Rectal smooth muscle tissue (tissue), 1 donor: ENCODE measurements around the gene HRG.

Experiments
- H3K27ac ChIP-seq: one replicate; pipeline ENCODE4 v1.7.0; 2013; ENCODE audit warnings: low read depth, low read length, inconsistent platforms
- H3K27me3 ChIP-seq: one replicate; pipeline ENCODE4 v1.7.0; 2013; ENCODE audit warnings: low read length; ENCODE audit not compliant: control insufficient read depth, insufficient read depth
- H3K36me3 ChIP-seq: one replicate; pipeline ENCODE4 v1.7.0; 2013; ENCODE audit warnings: low read length; ENCODE audit not compliant: control insufficient read depth, insufficient read depth
- H3K4me1 ChIP-seq: one replicate; pipeline ENCODE4 v1.7.0; 2013; ENCODE audit warnings: low read length; ENCODE audit not compliant: control insufficient read depth, insufficient read depth
- H3K4me3 ChIP-seq: one replicate; pipeline ENCODE4 v1.7.0; 2013; ENCODE audit warnings: low read length
- H3K9ac ChIP-seq: one replicate; pipeline ENCODE4 v1.7.0; 2013; ENCODE audit warnings: low read length

HRG gene

DNA sequence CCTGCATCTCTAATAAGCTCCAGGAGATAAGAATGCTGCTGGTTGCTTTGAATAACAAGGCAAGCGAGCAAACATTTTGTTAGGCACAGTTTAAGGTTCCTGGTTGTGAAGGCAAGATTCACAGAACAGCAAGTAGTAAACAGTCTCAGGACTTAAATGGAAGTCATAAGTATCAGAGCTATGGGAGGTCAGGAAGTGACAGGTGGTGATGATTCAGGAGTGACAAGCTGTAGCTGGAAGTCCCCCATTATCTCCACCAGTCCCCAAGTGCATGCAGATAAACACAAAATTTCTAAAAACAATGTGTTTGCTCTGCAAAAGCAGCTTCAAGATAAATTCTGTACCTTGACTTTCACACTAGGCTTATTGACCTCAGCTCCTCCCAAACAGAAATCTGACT, 22.3 kb upstream of the HRG start:
- H3K4me3 ChIP-seq: no peak overlapping the region
- H3K27me3 ChIP-seq: peaks cover 3% of the 10 kb centered on the region
- no peaks in the 10 kb centered on the region for H3K4me1 ChIP-seq
- H3K9ac ChIP-seq: no peak overlapping the region
- no peak overlapping the region for H3K27ac ChIP-seq
- H3K36me3 ChIP-seq: no peaks in the 10 kb centered on the region

GRCh38 chr3:186644683-186645082, 21.1 kb upstream of the HRG start:
- H3K4me1 ChIP-seq: no peaks in the 10 kb centered on the region
- no peaks in the 10 kb centered on the region for H3K36me3 ChIP-seq
- no peak overlapping the region for H3K4me3 ChIP-seq
- no peak overlapping the region for H3K27ac ChIP-seq
- H3K9ac ChIP-seq: no peak overlapping the region
- H3K27me3 ChIP-seq: no peaks in the 10 kb centered on the region

- Histone ChIP-seq H3K36me3 (no peaks in the 10 kb centered on the region), H3K27ac (no peak overlapping the region), H3K9ac (no peak overlapping the region), H3K4me3 (no peak overlapping the region), H3K4me1 (no peaks in the 10 kb centered on the region), H3K27me3 (no peaks in the 10 kb centered on the region)
These were observed 19.7 kb upstream of the HRG start for GRCh38 chr3:186646106-186646505.

DNA sequence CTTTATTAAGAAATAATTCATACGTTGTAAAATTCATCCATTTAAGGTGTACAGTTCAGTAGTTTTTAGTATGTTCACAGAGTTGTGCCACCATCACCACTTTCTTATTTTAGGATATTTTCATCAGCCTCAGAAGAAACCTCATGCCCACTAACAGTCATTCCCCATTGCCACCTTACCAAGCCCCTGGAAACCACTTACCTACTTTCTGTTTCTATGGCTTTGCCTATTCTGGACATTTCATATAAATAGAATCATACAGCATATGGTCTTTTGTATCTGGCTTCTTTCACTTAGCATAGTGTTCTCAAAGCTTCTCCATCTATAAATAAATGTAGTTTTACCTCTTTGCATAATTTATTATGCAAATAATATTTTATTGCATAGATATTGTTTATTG, 19.0 kb upstream of the HRG start:
- no peak overlapping the region for H3K4me3 ChIP-seq
- no peaks in the 10 kb centered on the region for H3K36me3 ChIP-seq
- H3K27me3 ChIP-seq: no peaks in the 10 kb centered on the region
- no peaks in the 10 kb centered on the region for H3K4me1 ChIP-seq
- no peak overlapping the region for H3K27ac ChIP-seq
- no peak overlapping the region for H3K9ac ChIP-seq

DNA sequence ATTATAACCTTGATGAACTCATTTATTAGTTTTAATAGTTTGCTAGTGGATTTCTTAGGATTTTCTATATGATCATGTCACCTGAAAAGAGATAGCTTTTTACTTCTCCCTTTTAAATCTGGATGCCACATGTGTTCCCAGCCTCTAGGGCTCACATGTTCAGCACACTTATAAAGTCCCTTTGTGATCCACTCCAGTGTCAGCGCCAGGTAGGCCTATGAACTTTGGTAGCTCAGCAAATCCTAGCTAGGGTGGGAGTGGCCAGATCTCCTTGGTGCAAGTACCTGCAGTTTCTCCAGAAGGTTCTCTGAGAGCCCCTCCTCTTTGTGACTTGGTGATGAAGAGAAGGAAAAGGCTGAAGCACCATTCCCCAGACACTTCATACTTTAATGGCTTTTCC, 17.0 kb upstream of the HRG start:
- Histone ChIP-seq H3K27ac (no peak overlapping the region), H3K9ac (no peak overlapping the region), H3K27me3 (no peaks in the 10 kb centered on the region), H3K4me3 (no peak overlapping the region), H3K36me3 (no peaks in the 10 kb centered on the region), H3K4me1 (no peaks in the 10 kb centered on the region)

- Histone ChIP-seq H3K9ac (no peak overlapping the region), H3K27ac (no peak overlapping the region), H3K27me3 (no peaks in the 10 kb centered on the region), H3K4me1 (no peaks in the 10 kb centered on the region), H3K4me3 (no peak overlapping the region), H3K36me3 (no peaks in the 10 kb centered on the region)
These were observed 14.1 kb upstream of the HRG start for GRCh38 chr3:186651678-186652215.

- H3K4me3 ChIP-seq: no peak overlapping the region
- H3K4me1 ChIP-seq: no peaks in the 10 kb centered on the region
- no peaks in the 10 kb centered on the region for H3K36me3 ChIP-seq
- H3K9ac ChIP-seq: no peak overlapping the region
- no peak overlapping the region for H3K27ac ChIP-seq
- H3K27me3 ChIP-seq: no peaks in the 10 kb centered on the region
These were observed 12.6 kb upstream of the HRG start for GRCh38 chr3:186653080-186653707.

DNA sequence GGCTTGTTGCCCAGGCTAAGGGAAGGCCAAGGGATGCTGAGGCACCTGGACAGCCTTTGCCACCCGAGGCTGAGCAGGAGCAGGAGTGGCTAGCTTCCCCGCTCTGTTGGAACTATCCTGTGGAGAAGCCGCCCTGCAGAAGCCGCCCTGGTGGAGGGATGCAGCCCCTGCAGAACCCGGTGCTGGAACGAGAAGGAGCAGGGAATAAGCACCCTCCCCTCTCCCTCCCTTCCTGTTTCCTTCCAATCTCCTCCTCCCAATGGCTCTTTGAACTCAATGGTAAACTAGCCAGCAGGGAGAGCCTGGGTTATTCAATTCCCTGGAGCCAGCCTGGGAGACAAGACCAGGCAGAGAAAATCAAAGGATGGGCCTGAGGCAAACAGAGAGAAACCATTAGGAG, 11.8 kb upstream of the HRG start:
- Histone ChIP-seq H3K27ac (no peak overlapping the region), H3K4me1 (no peaks in the 10 kb centered on the region), H3K9ac (no peak overlapping the region), H3K27me3 (no peaks in the 10 kb centered on the region), H3K4me3 (no peak overlapping the region), H3K36me3 (no peaks in the 10 kb centered on the region)

DNA sequence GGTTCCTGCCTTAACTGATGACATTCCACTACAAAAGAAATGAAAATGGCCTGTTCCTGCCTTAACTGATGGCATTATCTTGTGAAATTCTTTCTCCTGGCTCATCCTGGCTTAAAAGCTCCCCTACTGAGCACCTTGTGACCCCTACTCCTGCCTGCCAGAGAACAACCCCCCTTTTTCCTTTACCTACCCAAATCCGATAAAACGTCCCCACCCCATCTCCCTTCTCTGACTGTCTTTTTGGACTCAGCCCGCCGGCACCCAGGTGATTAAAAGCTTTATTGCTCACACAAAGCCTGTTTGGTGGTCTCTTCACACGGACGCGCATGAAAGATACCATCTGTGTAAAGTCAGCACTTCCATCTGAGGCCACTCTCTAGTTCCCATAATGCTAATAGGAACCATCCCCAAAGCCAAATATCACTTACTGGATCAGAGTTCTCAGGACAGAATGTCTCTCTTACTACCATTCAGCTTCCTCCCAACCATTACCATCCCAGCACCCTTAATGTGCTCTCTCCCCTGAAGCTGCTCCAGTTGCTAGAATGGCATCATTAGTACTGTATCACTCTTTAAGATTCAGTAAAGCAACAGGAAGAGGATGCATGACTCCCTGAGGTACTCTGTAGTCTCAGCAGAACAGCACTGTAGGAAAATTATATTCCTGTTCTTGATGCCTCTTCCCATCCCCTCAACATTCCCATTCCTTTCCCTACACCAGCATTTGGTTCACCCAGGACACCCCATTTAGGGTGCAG, 2.3 kb upstream of the HRG start:
- H3K4me1 ChIP-seq: no peaks in the 10 kb centered on the region
- no peaks in the 10 kb centered on the region for H3K27me3 ChIP-seq
- H3K27ac ChIP-seq: no peak overlapping the region
- no peak overlapping the region for H3K4me3 ChIP-seq
- no peak overlapping the region for H3K9ac ChIP-seq
- H3K36me3 ChIP-seq: no peaks in the 10 kb centered on the region

- Histone ChIP-seq H3K27me3 (no peaks in the 10 kb centered on the region), H3K4me1 (no peaks in the 10 kb centered on the region), H3K4me3 (no peak overlapping the region), H3K36me3 (no peaks in the 10 kb centered on the region), H3K9ac (no peak overlapping the region), H3K27ac (no peak overlapping the region)
These were observed 1.7 kb upstream of the HRG start for GRCh38 chr3:186664119-186664495.

GRCh38 chr3:186664506-186664905, 1.3 kb upstream of the HRG start:
- no peaks in the 10 kb centered on the region for H3K4me1 ChIP-seq
- no peak overlapping the region for H3K27ac ChIP-seq
- H3K36me3 ChIP-seq: no peaks in the 10 kb centered on the region
- H3K4me3 ChIP-seq: no peak overlapping the region
- no peaks in the 10 kb centered on the region for H3K27me3 ChIP-seq
- no peak overlapping the region for H3K9ac ChIP-seq

DNA sequence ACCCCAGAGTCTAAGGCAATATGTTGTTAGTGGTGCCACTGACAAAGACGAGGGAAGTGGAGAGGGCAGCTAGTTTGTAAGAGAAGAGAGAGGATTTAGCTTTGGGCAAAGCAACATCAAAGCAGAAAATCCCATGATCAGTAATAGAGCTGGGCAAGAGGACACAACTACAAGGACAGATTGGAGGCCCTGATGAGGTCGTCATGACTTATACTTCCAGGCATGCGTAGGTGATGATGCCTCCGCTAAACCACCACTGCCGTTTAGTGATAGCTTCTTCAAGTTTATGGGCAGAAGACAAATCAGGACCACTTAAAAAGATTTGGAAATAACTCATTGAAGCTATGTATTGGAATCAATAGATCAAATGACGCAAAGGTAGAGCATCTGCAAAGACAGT, 2.6 kb downstream of the HRG start:
- Histone ChIP-seq H3K9ac (no peak overlapping the region), H3K27ac (no peak overlapping the region), H3K27me3 (no peaks in the 10 kb centered on the region), H3K4me1 (no peaks in the 10 kb centered on the region), H3K4me3 (no peak overlapping the region), H3K36me3 (no peaks in the 10 kb centered on the region)
